A673 (cell line): ENCODE measurements around the gene FNBP1. TPM values are rescaled to one million over a fixed set of nuclear protein-coding genes. Genes with fewer than 3 reads are reported as not detected.

Source experiments
- BruUV-seq: library from RNA; stranded (reverse); fragments of 400-500 nt; replicated peaks from 2 replicates; lab custom pipeline; 2021; lab: Mats Ljungman, UMichigan
- CTCF ChIA-PET: fragments of 300-600 bp; sonication (Branson Sonifier 250); formaldehyde crosslinking; loops from one replicate; lab custom pipeline; 2022; ENCODE audit warnings: antibody characterized with exemption; lab: Charles Lee
- POLR2A ChIA-PET: fragments of 300-600 bp; sonication (Branson Sonifier 250); formaldehyde crosslinking; loops from one replicate; lab custom pipeline; 2022; ENCODE audit warnings: antibody characterized with exemption; ENCODE audit not compliant: low non-redundant PET; lab: Charles Lee
- DNase-seq: peaks from one replicate; pipeline ENCODE4 v3.0.0-alpha.2; 2015; ENCODE audit warnings: low spot score
- H3K27ac ChIP-seq: fragments of 200-600 bp; sonication (generic); 2 replicates; pipeline ENCODE4 v1.5.1; 2016; ENCODE audit warnings: mixed run types, low read depth, mild to moderate bottlenecking, mixed read lengths, antibody characterized with exemption, low read length; ENCODE audit not compliant: poor library complexity, severe bottlenecking
- H3K27me3 ChIP-seq: fragments of 200-600 bp; sonication (generic); replicated peaks from 2 replicates; pipeline ENCODE4 v1.6.1; 2017; ENCODE audit warnings: mixed run types, low read depth, mild to moderate bottlenecking, mixed read lengths, antibody characterized with exemption, low read length; ENCODE audit not compliant: insufficient read depth, poor library complexity
- H3K36me3 ChIP-seq: fragments of 200-600 bp; sonication (generic); 2 replicates; pipeline ENCODE4 v1.6.1; 2016; ENCODE audit warnings: mixed run types, mild to moderate bottlenecking, mixed read lengths, antibody characterized with exemption, low read length; ENCODE audit not compliant: insufficient read depth, poor library complexity, severe bottlenecking
- H3K4me1 ChIP-seq: fragments of 200-600 bp; sonication (generic); 2 replicates; pipeline ENCODE4 v1.6.1; 2017; ENCODE audit warnings: mixed run types, mild to moderate bottlenecking, mixed read lengths, antibody characterized with exemption, low read length; ENCODE audit not compliant: insufficient read depth, poor library complexity, severe bottlenecking
- H3K4me3 ChIP-seq: fragments of 200-600 bp; sonication (generic); 2 replicates; pipeline ENCODE4 v1.5.1; 2016; ENCODE audit warnings: low read depth, mixed run types, mild to moderate bottlenecking, mixed read lengths, low read length; ENCODE audit not compliant: poor library complexity, severe bottlenecking
- H3K9me3 ChIP-seq: fragments of 200-600 bp; sonication (generic); 2 replicates; pipeline ENCODE4 v1.6.1; 2016; ENCODE audit warnings: mixed run types, low read depth, mild to moderate bottlenecking, mixed read lengths, antibody characterized with exemption, low read length; ENCODE audit not compliant: poor library complexity, severe bottlenecking
- CTCF ChIP-seq: fragments of 300-800, 200-600 bp; sonication (generic); conservative IDR thresholded peaks from 2 replicates; pipeline ENCODE4 v1.5.1; 2017; ENCODE audit warnings: low read depth, mild to moderate bottlenecking, antibody characterized with exemption, low read length, moderate library complexity, mixed read lengths
- EZH2 ChIP-seq: fragments of 200-600 bp; sonication (generic); IDR thresholded peaks from 2 replicates; pipeline ENCODE4 v1.6.1; 2017; ENCODE audit warnings: borderline replicate concordance, low read depth, mild to moderate bottlenecking, mixed read lengths, antibody characterized with exemption, low read length; ENCODE audit not compliant: poor library complexity, severe bottlenecking
- intact Hi-C: fragments of 100-400 bp; cut with micrococcal nuclease; formaldehyde crosslinking; loops from one replicate; pipeline ENCODE4 v1.10.0; 2022; ENCODE audit not compliant: unreplicated experiment
- total RNA-seq: library from RNA; stranded (reverse); gene quantifications from 2 replicates; pipeline ENCODE4 v1.2.3, GENCODE V29; 2021

FNBP1 gene
- total RNA-seq, 1 experiment from 2014 or later = 200 TPM

- BruUV-seq = no TSS peak
- Histone ChIP-seq H3K36me3 (peaks cover 12% of the 10 kb centered on the region), H3K9me3 (no peaks in the 10 kb centered on the region), H3K27me3 (no peaks in the 10 kb centered on the region), H3K27ac (peak overlapping the region; percentile 79), H3K4me1 (peaks cover 35% of the 10 kb centered on the region), H3K4me3 (no peak overlapping the region)
- ChIA-PET POLR2A (no interaction called here), CTCF (no interaction called here)
- no peak for DNase-seq
- intact Hi-C loops = loop anchor here (5.0 kb wide), 3 partner anchors 57 to 227 kb away; partner anchors contain the start of gene FNBP1
- TF ChIP-seq CTCF (no peak), EZH2 (no peak)
Observed at GRCh38 chr9:129879991-129880653, 162.9 kb downstream of the FNBP1 start.

- H3K27me3 ChIP-seq = no peaks in the 10 kb centered on the region
- intact Hi-C loops = no loop called here
- TF ChIP-seq CTCF = no peak
- TF ChIP-seq EZH2 = no peak
- ChIA-PET POLR2A (interaction anchor here (0.6 kb wide), 1 partner anchor 89 kb away, joined by 4 read pairs; no protein-coding TSS in a partner anchor), CTCF (no interaction called here)
- no peak overlapping the region for H3K27ac ChIP-seq
- H3K9me3 ChIP-seq = no peaks in the 10 kb centered on the region
- no peak overlapping the region for H3K4me3 ChIP-seq
- H3K4me1 ChIP-seq = peaks cover 27% of the 10 kb centered on the region
- peaks cover 12% of the 10 kb centered on the region for H3K36me3 ChIP-seq
- BruUV-seq = no TSS peak
- no peak for DNase-seq
Observed at GRCh38 chr9:129879103-129879699, 163.8 kb downstream of the FNBP1 start.

GRCh38 chr9:129878291-129878690 lies 164.7 kb downstream of the FNBP1 start:
- H3K4me1 ChIP-seq = peaks cover 21% of the 10 kb centered on the region
- no peaks in the 10 kb centered on the region for H3K9me3 ChIP-seq
- H3K27me3 ChIP-seq = no peaks in the 10 kb centered on the region
- peaks cover 12% of the 10 kb centered on the region for H3K36me3 ChIP-seq
- no peak for TF ChIP-seq EZH2
- TF ChIP-seq CTCF = no peak
- no peak overlapping the region for H3K4me3 ChIP-seq
- POLR2A ChIA-PET = no interaction called here
- BruUV-seq = no TSS peak
- DNase-seq = no peak
- H3K27ac ChIP-seq = peak overlapping the region; percentile 30
- CTCF ChIA-PET = no interaction called here
- intact Hi-C loops = no loop called here
